ENCODE measurements around the gene GRAMD2B.

GRAMD2B gene

GRCh38 chr5:126520593-126520953 is 97.4 kb downstream of the GRAMD2B start:
- no peak for TF ChIP-seq CTCF (IDR thresholded peaks at IDR 0.05; ENCODE audit: borderline replicate concordance, insufficient read depth, low read depth, low read length)

GRCh38 chr5:126521130-126521529 is 97.9 kb downstream of the GRAMD2B start:
- no peak for TF ChIP-seq CTCF (IDR thresholded peaks at IDR 0.05; ENCODE audit: borderline replicate concordance, insufficient read depth, low read depth, low read length)
- H3K4me3 ChIP-seq (ENCODE audit: low read depth, low read length) = no peak overlapping the region

More at GRCh38 chr5:126520593-126520953, 97.4 kb downstream of the GRAMD2B start:
- no peak overlapping the region for H3K4me3 ChIP-seq (ENCODE audit: low read depth, low read length)

- no peak overlapping the region for H3K4me3 ChIP-seq (ENCODE audit: low read depth, low read length)
- TF ChIP-seq CTCF (IDR thresholded peaks at IDR 0.05; ENCODE audit: borderline replicate concordance, insufficient read depth, low read depth, low read length) = no peak
Observed at GRCh38 chr5:126523818-126524510, 100.8 kb downstream of the GRAMD2B start.

- no peak for TF ChIP-seq CTCF (IDR thresholded peaks at IDR 0.05; ENCODE audit: borderline replicate concordance, insufficient read depth, low read depth, low read length)
- H3K4me3 ChIP-seq (ENCODE audit: low read depth, low read length) = no peak overlapping the region
Observed at GRCh38 chr5:126525630-126526245, 102.5 kb downstream of the GRAMD2B start.

- TF ChIP-seq CTCF (IDR thresholded peaks at IDR 0.05; ENCODE audit: borderline replicate concordance, insufficient read depth, low read depth, low read length) = no peak
- H3K4me3 ChIP-seq (ENCODE audit: low read depth, low read length) = no peak overlapping the region
Observed at GRCh38 chr5:126526493-126526892, 103.3 kb downstream of the GRAMD2B start.

- no peak for TF ChIP-seq CTCF (IDR thresholded peaks at IDR 0.05; ENCODE audit: borderline replicate concordance, insufficient read depth, low read depth, low read length)
- H3K4me3 ChIP-seq (ENCODE audit: low read depth, low read length) = no peak overlapping the region
Observed at GRCh38 chr5:126527158-126527557, 103.9 kb downstream of the GRAMD2B start.

GRCh38 chr5:126527892-126528291 is 104.7 kb downstream of the GRAMD2B start:
- H3K4me3 ChIP-seq (ENCODE audit: low read depth, low read length) = no peak overlapping the region
- TF ChIP-seq CTCF (IDR thresholded peaks at IDR 0.05; ENCODE audit: borderline replicate concordance, insufficient read depth, low read depth, low read length) = no peak

Data from GM12875 (cell line).